Motor neuron (in vitro differentiated cells): ENCODE results near the gene ELOVL4. TPM values are rescaled to one million over a fixed set of nuclear protein-coding genes. Genes with fewer than 3 reads are reported as not detected.

Source experiments
- total RNA-seq, 8 experiments: library from RNA; unstranded; fragments of 300-600 nt; gene quantifications; 2 replicates each; pipeline versions ENCODE4 v1.2.3 to v1.2.4, GENCODE V29; 2022

ELOVL4 gene
- total RNA-seq, 8 experiments from 2014 or later, result 1.9 to 25.5 (median 19.2) TPM

Other genes with a start within 250 kb of the ELOVL4 start
- 10 to 100 TPM in 3 of 8 experiments, 1 to 10 TPM in 3, under 1 TPM in 2; 0.10 to 37.1 (median 4.6) TPM for gene TTK, start 57.1 kb upstream of the ELOVL4 start, total RNA-seq
- 10 to 100 TPM in 4 of 8 experiments, 1 to 10 TPM in 4; 7.5 to 37.2 (median 10.4) TPM for gene BCKDHB, start 159.1 kb upstream of the ELOVL4 start, total RNA-seq